GM12864 (cell line): Measurements from ENCODE around the gene MRPL17.

Experiments
- DNase-seq: peaks from one replicate; pipeline ENCODE4 v3.0.0-alpha.2; 2011; ENCODE audit warnings: low read depth
- H3K4me3 ChIP-seq: 2 replicates; pipeline ENCODE4 v1.5.1; 2011; ENCODE audit warnings: mild to moderate bottlenecking, low read depth, low read length, control low read depth
- TF ChIP-seq, protein P1 (sequence below): IDR thresholded peaks from 2 replicates; pipeline ENCODE4 v1.5.1; 2011; ENCODE audit warnings: low read depth, mild to moderate bottlenecking, moderate library complexity, low read length, control low read depth, inconsistent platforms; ENCODE audit errors: missing control alignments

The MRPL17 gene

DNA sequence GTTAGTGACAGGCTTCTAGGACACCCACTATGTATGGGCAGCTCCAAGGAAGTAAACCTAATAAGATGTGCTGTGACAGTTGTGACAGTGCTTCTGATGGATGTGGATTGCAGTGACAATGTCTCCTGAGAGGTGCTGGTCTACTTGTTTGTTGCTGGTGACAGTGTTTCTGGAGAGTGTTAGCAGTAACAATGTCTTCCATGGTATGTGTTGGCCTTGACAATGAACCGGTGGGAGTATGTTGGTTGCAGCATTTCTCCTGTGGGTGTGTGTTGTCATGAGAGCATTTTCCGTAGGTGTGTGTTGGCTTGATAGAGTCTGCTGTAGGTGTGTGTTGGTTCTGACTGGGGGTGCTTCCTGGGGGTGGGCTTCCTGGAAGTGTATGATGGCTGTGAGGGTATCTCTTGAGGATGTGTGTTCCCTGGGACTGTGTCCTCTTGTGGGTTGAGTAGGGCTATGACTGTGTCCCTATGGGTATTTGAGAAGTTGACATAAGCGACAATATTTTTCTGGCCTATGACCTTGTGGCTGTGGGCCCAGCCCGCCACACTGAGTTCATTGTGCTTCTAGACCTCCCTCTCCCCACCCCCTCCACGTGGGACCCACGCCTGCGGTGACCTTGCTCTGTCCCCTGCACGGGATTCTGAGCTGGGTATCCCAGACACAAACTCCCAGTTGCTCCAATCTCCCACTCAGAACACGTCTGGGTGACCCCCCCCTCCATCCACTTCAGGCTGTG lies 28.7 kb downstream of the MRPL17 start:
- TF ChIP-seq, protein P1, sequence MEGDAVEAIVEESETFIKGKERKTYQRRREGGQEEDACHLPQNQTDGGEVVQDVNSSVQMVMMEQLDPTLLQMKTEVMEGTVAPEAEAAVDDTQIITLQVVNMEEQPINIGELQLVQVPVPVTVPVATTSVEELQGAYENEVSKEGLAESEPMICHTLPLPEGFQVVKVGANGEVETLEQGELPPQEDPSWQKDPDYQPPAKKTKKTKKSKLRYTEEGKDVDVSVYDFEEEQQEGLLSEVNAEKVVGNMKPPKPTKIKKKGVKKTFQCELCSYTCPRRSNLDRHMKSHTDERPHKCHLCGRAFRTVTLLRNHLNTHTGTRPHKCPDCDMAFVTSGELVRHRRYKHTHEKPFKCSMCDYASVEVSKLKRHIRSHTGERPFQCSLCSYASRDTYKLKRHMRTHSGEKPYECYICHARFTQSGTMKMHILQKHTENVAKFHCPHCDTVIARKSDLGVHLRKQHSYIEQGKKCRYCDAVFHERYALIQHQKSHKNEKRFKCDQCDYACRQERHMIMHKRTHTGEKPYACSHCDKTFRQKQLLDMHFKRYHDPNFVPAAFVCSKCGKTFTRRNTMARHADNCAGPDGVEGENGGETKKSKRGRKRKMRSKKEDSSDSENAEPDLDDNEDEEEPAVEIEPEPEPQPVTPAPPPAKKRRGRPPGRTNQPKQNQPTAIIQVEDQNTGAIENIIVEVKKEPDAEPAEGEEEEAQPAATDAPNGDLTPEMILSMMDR: no peak
- H3K4me3 ChIP-seq: no peak overlapping the region
- no peak for DNase-seq

DNA sequence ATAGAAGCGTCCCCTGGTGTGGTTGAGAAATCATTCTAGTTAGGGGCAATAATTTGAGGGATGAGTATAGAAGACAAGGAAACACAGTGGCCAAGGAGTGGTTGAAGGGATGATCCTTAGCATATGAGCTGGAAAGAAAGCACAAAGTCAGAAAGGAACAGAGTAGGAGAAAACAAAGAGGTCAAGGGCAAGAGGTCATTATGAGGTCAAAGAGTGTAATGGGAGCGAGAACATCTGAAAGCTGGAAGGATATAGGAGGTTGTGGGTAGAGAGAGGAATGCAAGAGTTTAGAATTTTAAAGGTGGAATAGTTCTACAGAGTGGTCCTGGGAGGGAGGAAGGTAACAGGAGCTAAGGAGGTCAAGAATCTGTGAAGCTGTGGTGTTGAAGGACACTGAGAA lies 29.5 kb downstream of the MRPL17 start:
- DNase-seq: no peak
- TF ChIP-seq, protein P1: no peak
- H3K4me3 ChIP-seq: no peak overlapping the region

DNA sequence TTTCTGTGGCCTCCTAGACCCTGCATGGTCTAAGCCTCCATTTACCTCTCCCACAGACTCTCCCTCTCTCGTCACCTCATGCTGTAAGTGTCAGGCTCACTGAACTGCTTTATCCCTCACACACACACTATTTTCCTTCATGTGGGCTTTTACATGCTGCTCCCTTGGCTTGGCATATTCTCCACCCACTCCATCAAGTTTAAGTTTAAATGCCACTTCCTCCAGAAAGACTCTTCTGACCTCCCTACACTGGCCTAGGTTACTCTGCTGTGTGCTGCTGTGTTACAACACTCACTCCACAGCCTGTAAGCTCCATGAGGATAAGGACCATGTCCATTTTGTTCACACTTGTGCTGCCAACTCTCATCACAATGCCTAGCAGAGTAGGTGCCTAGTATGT lies 30.0 kb downstream of the MRPL17 start:
- TF ChIP-seq, protein P1: no peak
- DNase-seq: no peak
- H3K4me3 ChIP-seq: no peak overlapping the region

DNA sequence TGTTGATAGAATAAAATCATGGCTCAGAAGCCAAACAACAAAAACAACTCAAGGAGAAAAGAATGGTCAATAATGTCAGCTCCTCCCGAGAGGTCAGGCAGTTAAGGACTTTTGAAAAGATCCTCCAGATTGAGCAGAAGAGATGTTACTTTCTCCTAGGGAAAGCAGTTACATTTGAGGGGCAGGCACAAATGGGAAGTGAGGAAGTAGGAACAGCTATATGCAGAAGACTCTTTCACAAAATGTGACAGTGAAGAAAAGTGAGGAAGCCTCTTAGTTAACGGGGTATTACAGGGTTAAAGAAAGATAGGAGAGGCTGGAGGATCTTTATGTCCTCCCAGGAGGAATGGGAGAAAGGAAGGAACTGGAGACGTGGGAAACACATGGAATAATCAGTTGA lies 31.0 kb downstream of the MRPL17 start:
- DNase-seq: no peak
- no peak overlapping the region for H3K4me3 ChIP-seq
- TF ChIP-seq, protein P1: no peak

DNA sequence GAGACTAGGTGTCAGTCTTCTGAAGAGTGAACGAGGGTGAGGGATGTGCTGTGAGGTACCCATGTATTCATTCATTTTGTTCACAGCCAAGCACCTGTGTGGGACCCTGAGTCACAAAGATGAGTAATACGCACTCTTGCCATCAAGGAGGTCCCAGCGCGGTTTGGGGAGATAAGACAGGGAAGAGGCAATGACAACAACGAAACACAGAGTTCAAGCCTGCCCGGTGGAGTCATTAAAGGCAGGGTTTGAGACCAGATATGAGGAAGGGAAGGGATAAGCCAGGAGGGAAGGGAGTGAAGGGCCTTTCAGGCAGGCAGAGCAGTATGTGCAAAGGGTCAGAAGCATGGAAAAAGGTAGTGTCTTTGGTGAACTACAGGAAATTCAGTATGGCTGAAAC lies 32.2 kb downstream of the MRPL17 start:
- no peak for DNase-seq
- H3K4me3 ChIP-seq: no peak overlapping the region
- TF ChIP-seq, protein P1: no peak

DNA sequence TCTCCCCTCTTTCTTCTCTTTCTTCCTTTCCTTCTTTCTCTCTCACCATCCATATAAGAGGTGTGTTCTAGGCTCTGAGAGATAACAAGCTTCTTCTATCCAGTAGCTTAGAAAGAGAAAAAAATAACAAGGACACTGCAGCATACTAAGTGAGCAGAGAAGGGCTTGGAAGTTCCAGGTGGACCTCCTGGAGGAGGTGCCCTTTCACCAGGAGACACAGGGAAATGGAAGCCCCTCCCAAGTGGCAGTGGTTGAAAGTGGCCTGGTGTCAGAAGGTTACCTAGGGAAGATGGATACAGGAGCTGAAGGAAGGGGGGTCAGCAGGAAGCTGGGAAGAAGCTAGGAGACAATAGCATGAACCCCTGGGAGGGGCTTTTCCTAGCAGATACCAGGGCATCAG lies 33.0 kb downstream of the MRPL17 start:
- no peak for DNase-seq
- H3K4me3 ChIP-seq: no peak overlapping the region
- TF ChIP-seq, protein P1: no peak

DNA sequence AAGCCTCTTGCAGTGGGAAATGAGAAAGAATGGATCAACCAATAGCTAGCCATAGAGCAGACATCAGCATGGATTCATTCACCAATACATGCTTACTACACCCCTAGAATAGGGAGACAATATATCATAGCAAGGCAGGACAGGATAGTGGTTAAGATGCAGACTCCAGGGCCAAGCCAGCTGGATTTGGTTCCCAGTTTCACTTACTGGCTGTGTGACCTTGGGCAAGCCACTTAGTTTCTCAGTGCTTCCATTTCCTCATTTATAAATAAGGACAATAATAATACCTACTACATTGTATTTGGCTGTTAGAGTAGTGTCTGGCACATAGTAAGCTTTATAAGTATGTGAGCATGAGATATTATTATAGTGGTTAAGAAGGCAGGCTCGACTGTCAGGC lies 34.6 kb downstream of the MRPL17 start:
- no peak overlapping the region for H3K4me3 ChIP-seq
- no peak for DNase-seq
- TF ChIP-seq, protein P1: no peak
